ENCODE measurements around the gene PROX2.

PROX2 gene

DNA sequence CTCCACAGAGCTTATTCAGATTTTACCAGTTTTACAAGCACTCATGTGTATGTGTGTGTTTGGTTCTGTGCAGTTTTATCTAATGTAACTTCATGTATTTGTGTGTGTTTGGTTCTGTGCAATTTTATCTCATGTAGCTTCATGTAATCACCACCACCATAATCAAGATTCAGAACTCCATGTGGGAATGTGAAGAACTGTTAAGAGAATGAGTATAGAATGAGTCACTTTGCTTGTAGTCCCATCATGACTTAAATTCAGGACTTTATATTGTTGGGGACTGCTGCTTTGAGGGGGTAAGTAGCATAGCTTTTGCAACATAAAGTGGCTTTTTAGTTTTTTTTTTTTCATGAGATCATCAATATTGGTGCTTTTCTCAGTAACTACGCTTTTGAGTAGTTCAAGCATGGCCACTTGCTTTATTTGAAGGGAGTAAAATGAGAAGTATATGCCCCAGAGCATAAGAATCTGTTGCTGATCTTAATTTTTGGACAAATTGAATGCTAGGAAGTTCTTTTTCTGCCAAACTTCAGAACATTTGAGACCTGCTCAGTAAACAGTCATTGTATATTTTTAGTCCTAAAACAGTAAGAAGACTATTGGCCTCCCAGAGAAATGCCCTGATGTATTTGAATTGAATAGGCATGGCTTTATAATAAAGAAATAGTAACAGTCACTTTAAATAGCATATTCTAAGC, 28.8 kb downstream of the PROX2 start:
- no peak for DNase-seq (ENCODE audit: low spot score)

DNA sequence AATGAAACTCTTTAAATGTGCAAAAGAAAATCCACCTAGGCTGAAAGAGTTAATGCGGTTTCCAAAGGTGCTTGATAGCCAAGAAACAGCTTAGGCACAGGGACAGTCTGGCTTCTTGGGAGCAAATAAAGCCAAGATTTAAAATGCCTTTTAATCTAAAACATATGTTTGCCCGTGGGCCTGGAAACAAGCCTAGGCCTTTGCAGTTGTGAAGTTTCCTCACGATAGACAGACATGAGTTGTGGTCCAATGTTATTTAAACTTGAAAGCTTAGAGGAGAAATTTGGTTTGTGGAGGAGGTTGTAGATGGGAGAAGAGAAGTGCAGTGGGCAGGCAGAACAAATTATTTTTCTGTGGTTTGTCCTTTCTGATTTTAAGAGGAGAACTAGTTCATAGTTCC, 29.8 kb downstream of the PROX2 start:
- no peak for DNase-seq (ENCODE audit: low spot score)

DNA sequence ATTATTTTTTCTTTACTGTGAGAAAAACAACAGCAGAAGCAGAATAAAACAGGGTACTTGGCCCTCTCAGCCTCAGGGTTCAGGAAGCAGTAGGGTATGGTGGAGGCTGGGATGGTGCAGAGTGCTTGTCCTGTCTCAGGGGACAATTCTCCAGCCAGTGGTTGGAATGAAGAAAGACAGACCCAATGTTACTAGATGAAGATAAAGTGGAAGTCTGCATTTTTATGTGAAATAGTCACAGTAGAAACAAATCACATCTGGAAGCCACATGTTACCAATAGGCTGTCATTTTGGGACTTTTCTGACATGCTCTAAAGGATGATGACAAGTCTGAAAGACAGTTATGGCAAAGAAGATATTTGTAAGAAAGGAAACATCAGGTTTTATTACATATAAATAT, 32.3 kb downstream of the PROX2 start:
- no peak for DNase-seq (ENCODE audit: low spot score)

DNA sequence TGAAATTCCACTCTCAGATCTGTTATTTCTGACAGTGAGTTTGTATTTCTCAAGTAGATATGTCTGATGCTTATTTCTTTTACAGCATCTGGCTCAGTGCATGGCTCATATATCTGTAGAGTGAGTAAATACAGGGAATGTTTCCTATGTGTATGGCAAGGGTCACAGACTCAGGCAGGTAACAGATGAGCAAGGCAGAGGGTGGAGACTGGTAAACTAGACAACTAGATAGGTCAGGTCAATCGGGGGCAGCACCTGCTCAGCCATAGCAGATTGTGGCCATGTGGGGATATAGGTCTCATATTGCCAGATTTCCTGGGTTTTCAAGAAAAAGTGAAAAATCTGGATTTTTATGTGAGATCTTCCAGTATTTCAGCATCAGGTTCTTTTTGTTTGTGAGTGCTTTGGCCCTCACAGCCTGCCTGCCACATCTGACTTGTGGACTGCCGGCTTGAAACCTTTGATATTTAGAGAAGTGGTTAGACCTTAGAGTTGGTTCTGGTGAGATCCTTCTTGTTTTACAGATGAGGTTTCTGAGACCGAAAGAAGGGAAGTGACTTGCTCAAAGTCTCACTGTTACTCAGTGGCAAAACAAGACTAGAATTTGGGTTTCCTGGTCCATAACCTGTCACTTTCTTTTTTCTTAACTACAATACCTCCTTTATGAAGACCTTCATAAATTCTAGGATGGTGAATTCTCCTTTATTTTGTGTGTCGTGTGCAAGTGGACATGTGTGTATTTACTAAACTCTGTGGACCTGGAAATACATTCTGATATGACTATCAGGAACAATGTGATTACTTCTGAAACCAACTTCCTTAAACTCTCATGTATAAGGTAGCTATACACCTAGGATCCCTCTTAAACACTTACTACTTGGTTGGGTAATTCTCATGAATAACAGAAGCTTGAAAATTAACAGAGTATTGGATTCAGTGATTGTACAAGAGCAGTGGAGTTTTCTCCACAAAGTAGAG, 34.4 kb downstream of the PROX2 start:
- peak; percentile 40 for DNase-seq (ENCODE audit: low spot score)

DNA sequence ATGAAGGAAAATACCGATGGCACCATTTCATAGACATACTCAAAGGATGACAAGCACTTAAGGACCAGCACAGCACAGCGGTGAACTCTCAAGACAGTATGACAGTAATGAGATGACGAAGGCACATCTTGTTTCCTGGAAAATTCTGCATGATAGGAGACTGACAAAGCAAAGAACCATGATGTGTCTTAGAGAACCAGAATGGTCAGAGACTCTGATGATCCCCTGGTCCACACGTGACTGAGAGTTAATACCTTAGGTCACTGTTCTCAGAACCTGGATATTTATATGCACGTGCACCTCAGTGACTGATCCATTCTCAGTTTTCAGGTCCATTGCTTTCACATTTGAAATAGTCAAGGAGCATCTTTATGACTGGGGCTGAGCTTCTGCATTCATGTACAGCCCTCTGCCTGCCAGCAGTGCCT, 35.3 kb downstream of the PROX2 start:
- no peak for DNase-seq (ENCODE audit: low spot score)

DNA sequence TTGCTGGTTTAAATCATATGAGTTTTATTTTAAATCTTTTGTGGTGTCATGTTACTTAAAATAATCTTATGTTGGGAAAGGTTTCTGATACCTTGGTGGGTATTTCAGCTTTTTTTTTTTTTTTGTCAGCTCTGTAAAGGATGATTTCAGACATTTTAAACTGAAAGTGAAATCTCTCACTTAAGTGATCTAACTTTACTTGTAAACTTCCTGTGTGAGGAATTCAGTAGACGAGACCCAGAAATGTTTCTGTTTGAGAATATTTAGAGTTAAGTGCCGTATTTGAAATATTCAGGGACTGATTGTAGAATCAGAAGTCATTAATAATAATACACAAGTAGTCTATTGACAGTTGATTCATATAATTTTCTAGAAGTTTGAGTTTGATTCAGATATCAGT, 37.8 kb downstream of the PROX2 start:
- DNase-seq (ENCODE audit: low spot score): peak; percentile 34

DNA sequence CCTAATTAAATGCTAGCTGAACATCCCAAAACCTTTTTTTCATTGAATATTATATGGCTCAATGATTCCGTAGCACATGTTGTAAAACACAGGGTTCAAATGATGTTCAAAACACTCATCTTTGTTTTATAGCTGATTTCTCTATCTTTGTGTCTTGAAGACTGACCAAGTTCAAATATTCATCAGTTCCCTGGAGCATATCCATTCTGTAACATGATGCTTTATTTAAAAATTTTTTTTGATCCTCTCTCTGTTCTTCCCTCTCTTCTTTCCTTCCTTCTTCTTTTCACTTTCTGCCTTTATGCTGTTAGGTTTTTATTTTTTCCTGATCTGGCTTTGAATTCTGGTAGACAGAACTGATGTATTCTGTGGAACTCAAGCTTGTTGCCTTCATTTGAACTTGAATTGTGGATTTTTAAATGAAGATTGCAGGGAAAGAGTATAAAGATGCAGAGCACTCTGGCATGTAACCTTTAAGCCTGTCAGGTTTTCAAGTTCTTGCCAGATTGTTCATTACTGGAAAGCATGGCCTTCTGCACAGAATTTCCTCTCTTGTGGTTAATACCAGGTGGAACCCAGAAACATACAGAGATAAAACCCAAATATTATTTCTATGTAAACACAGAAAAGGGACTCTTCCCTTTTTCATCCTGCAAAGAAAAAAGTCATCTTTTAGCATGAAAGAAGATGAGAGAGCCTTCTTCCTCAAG, 39.5 kb downstream of the PROX2 start:
- peak; percentile 6 for DNase-seq (ENCODE audit: low spot score)

DNA sequence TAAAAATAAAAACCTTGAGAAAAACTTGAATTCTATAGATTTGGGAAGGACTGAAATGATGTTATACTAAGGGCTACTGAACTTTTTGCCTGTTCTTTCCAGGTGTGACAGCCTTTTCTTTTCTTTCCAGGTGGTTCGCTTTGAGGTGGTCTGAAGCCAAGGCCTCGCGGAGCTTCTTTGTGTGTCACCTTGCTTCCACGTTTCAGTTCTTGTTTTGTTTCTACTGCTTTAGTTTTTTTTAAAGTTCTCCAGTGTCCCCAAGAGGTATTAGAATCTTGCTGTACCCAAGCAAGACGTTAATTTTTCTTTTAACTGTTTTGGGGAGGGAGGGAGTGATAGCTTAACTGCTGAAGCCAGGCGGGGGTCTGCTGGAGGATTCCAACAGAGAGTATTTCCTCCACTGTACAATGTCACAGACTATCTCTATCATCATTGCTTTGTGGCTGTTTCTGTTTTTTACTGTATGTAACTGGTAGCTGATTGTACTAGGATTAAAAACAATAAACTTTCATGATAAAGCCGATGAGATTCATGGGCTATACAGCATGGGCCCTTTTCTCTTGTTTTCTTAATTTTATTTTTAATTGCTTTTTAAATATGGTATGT, 40.2 kb downstream of the PROX2 start:
- DNase-seq (ENCODE audit: low spot score): no peak

DNA sequence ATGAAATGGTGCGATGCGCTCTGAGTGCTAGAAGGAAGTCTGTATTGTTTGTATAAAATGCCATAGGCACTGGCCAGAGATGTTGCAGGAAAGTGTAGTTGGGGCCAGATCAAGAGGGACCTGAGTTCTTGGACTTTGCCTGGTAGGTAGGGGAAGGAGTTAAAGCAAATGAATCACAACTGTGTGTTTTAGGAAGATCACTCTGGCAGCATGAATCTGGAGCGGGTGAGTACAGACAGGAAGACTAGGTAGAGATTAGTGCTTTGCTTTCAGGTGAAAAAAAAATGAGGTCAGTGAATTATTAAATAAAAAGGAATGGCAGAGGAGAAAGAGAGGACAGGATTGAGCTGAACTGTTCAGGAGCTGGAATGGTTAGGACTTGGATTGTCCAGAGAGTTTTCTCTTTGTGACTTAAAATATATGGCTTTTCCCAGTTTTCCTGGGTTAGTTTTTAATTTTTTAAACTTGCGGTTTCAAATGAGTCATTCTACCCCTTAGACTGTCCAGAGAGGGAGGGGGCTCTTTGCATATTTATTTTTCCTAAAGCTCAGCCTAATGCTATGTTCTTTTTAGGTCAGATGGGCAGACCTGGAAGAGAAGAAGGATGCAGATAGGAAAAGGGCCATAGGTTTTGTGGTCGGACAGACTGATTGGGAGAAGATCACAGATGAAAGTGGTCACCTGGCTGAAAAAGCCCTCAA, 41.1 kb downstream of the PROX2 start:
- no peak for DNase-seq (ENCODE audit: low spot score)

DNA sequence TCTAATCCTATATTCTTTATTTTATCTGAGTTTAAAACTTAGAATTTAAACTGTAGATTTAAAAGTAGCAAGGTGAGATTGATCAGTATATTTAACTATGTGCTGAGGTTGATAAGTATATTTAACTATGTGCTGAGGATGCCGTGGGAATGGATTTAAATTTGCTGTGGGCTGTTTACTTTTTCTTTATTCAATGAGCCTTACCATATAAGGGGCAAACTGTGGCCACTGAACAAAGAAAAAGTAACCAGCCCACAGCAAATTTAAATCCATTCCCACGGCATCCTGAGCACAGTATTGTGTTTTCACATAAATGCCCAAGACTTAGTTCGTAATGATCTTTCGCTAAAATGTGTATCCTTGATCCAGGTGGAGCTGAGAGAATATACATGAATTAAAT, 43.1 kb downstream of the PROX2 start:
- no peak for DNase-seq (ENCODE audit: low spot score)

DNA sequence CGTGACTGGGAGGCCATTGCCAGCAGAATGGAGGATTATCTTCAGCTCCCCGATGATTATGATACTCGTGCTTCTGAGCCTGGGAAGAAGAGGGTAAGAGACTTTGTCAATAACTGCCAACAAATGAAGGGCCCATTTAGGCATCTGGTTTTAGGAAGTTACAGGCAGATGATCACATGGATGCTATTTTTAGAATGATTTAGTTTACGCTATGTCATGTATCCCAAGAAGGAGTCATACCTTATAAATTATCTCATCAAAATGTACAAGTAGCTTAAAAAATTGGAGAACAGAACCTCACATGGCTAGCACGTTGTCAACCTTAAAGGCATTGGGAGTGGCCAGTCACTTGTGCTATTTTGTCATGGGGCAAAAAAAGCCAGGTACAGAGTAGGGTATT, 46.7 kb downstream of the PROX2 start:
- DNase-seq (ENCODE audit: low spot score): no peak

DNA sequence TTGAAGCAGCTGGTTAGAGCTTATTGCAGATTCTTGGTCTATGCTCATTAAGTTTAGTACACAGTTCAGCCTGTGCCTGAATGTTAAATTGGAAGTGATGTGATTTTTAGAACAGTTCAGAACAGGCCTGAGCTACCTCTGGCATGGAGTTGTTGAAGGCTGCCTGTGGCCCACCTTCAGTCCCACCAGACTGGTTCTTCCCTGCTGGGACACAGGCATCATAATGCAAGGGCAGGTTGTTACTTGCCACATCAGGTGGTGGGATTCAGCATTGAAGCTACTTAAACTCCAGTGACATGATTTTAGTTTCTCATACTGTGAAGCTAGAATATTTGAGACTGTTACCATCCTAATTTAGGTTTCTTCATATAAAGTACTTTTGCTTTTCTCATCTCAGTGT, 49.4 kb downstream of the PROX2 start:
- no peak for DNase-seq (ENCODE audit: low spot score)

Data from CD4-positive, alpha-beta T cell treated with Interleukin-6 at 100 ng/mL for 8 hours (primary cell).